ENCODE measurements around the gene TACC2.

DNA sequence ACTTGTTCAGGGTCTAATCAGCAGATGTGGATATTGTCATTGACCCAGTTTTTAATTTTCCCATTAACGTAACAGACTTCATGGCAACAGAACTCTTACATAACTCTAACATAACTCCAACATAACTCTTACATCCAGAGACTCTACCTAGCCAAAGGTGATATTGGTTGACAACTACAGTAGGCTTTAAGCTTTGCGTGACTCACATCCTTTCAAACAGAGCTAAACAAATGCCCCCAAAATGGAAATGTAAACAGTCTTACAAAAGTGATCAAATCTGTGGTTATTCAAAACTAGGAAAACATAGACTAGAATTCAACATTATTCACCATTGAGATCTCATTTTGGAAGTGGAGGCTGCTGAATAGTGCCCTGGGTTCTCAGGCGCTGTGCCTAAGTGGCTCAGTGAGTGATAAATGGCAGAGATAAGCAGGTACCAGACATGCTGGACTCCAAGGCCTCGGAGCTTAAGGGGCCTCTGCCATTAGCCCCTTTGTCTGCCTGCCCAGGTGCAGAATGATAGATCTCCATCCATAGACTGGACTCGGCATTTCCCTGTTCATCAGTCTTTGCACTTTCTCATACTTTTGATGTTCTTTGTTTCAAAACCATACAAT, 247.8 kb downstream of the TACC2 start:
- TF ChIP-seq, protein P1, sequence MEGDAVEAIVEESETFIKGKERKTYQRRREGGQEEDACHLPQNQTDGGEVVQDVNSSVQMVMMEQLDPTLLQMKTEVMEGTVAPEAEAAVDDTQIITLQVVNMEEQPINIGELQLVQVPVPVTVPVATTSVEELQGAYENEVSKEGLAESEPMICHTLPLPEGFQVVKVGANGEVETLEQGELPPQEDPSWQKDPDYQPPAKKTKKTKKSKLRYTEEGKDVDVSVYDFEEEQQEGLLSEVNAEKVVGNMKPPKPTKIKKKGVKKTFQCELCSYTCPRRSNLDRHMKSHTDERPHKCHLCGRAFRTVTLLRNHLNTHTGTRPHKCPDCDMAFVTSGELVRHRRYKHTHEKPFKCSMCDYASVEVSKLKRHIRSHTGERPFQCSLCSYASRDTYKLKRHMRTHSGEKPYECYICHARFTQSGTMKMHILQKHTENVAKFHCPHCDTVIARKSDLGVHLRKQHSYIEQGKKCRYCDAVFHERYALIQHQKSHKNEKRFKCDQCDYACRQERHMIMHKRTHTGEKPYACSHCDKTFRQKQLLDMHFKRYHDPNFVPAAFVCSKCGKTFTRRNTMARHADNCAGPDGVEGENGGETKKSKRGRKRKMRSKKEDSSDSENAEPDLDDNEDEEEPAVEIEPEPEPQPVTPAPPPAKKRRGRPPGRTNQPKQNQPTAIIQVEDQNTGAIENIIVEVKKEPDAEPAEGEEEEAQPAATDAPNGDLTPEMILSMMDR (IDR thresholded peaks at IDR 0.05 in 2 of 3, conservative IDR thresholded peaks at IDR 0.05 in 1 of 3; ENCODE audit: insufficient read depth in 2 of 3, low read depth in 1 of 3, low read length in 3 of 3), result no peak
- TF ChIP-seq POLR2A (conservative IDR thresholded peaks at IDR 0.05) (no peak), MYC (IDR thresholded peaks at IDR 0.05; ENCODE audit: low read depth, low read length) (no peak), MYC (CRISPR knock-in tag; IDR thresholded peaks at IDR 0.05; ENCODE audit: borderline replicate concordance, low read depth) (no peak), FOXK1 (CRISPR knock-in tag; IDR thresholded peaks at IDR 0.05; ENCODE audit: borderline replicate concordance) (no peak), FOXJ3 (CRISPR knock-in tag; IDR thresholded peaks at IDR 0.05) (no peak), ZNF24 (IDR thresholded peaks at IDR 0.05) (no peak), NBN (IDR thresholded peaks at IDR 0.05; ENCODE audit: low read depth) (no peak), HDAC2 (IDR thresholded peaks at IDR 0.05) (no peak)
- TF ChIP-seq, protein P2, sequence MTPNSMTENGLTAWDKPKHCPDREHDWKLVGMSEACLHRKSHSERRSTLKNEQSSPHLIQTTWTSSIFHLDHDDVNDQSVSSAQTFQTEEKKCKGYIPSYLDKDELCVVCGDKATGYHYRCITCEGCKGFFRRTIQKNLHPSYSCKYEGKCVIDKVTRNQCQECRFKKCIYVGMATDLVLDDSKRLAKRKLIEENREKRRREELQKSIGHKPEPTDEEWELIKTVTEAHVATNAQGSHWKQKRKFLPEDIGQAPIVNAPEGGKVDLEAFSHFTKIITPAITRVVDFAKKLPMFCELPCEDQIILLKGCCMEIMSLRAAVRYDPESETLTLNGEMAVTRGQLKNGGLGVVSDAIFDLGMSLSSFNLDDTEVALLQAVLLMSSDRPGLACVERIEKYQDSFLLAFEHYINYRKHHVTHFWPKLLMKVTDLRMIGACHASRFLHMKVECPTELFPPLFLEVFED (CRISPR knock-in tag; conservative IDR thresholded peaks at IDR 0.05), result no peak
- TF ChIP-seq, protein P3, sequence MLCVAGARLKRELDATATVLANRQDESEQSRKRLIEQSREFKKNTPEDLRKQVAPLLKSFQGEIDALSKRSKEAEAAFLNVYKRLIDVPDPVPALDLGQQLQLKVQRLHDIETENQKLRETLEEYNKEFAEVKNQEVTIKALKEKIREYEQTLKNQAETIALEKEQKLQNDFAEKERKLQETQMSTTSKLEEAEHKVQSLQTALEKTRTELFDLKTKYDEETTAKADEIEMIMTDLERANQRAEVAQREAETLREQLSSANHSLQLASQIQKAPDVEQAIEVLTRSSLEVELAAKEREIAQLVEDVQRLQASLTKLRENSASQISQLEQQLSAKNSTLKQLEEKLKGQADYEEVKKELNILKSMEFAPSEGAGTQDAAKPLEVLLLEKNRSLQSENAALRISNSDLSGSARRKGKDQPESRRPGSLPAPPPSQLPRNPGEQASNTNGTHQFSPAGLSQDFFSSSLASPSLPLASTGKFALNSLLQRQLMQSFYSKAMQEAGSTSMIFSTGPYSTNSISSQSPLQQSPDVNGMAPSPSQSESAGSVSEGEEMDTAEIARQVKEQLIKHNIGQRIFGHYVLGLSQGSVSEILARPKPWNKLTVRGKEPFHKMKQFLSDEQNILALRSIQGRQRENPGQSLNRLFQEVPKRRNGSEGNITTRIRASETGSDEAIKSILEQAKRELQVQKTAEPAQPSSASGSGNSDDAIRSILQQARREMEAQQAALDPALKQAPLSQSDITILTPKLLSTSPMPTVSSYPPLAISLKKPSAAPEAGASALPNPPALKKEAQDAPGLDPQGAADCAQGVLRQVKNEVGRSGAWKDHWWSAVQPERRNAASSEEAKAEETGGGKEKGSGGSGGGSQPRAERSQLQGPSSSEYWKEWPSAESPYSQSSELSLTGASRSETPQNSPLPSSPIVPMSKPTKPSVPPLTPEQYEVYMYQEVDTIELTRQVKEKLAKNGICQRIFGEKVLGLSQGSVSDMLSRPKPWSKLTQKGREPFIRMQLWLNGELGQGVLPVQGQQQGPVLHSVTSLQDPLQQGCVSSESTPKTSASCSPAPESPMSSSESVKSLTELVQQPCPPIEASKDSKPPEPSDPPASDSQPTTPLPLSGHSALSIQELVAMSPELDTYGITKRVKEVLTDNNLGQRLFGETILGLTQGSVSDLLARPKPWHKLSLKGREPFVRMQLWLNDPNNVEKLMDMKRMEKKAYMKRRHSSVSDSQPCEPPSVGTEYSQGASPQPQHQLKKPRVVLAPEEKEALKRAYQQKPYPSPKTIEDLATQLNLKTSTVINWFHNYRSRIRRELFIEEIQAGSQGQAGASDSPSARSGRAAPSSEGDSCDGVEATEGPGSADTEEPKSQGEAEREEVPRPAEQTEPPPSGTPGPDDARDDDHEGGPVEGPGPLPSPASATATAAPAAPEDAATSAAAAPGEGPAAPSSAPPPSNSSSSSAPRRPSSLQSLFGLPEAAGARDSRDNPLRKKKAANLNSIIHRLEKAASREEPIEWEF (CRISPR knock-in tag; IDR thresholded peaks at IDR 0.05), result no peak
- TF ChIP-seq, protein P4, sequence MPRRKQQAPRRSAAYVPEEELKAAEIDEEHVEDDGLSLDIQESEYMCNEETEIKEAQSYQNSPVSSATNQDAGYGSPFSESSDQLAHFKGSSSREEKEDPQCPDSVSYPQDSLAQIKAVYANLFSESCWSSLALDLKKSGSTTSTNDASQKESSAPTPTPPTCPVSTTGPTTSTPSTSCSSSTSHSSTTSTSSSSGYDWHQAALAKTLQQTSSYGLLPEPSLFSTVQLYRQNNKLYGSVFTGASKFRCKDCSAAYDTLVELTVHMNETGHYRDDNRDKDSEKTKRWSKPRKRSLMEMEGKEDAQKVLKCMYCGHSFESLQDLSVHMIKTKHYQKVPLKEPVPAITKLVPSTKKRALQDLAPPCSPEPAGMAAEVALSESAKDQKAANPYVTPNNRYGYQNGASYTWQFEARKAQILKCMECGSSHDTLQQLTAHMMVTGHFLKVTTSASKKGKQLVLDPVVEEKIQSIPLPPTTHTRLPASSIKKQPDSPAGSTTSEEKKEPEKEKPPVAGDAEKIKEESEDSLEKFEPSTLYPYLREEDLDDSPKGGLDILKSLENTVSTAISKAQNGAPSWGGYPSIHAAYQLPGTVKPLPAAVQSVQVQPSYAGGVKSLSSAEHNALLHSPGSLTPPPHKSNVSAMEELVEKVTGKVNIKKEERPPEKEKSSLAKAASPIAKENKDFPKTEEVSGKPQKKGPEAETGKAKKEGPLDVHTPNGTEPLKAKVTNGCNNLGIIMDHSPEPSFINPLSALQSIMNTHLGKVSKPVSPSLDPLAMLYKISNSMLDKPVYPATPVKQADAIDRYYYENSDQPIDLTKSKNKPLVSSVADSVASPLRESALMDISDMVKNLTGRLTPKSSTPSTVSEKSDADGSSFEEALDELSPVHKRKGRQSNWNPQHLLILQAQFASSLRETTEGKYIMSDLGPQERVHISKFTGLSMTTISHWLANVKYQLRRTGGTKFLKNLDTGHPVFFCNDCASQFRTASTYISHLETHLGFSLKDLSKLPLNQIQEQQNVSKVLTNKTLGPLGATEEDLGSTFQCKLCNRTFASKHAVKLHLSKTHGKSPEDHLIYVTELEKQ (CRISPR knock-in tag; IDR thresholded peaks at IDR 0.05), result no peak
